Measurements from ENCODE around the gene ZNF831. TPM values are rescaled to one million over a fixed set of nuclear protein-coding genes. Genes with fewer than 3 reads are reported as not detected.

Gene ZNF831
- polyA plus RNA-seq, 1 of the 3 experiments (the other 2 are of a cell fraction): not detected

GRCh38 chr20:59157531-59157930 lies 6.1 kb upstream of the ZNF831 start:
- Histone ChIP-seq H3K27me3 (ENCODE audit: insufficient read depth) (no peaks in the 10 kb centered on the region; the same call in 1 of the 2 replicates), H2AFZ (ENCODE audit: low read depth) (no peak overlapping the region), H3K9ac (no peak overlapping the region), H3K9me3 (no peaks in the 10 kb centered on the region), H3K4me1 (ENCODE audit: control insufficient read depth in 1 of 2, insufficient read depth in 2 of 2, low read depth in 1 of 2, low read length in 1 of 2) (no peaks in the 10 kb centered on the region; a peak in 1 of 4 replicates), H3F3A (replicated peaks; ENCODE audit: insufficient read depth) (no peaks in the 10 kb centered on the region), H3K4me2 (no peak overlapping the region), H3K9me2 (no peaks in the 10 kb centered on the region), H3K79me2 (ENCODE audit: insufficient read depth) (no peaks in the 10 kb centered on the region), H3K27ac (ENCODE audit: low read depth in 2 of 2, low read length in 1 of 2) (no peak overlapping the region), H3K4me3 (ENCODE audit: low read depth in 2 of 2, low read length in 1 of 2) (no peak overlapping the region), H3K36me3 (replicated peaks in 1 of 2; ENCODE audit: control insufficient read depth in 1 of 2, insufficient read depth in 2 of 2, low read length in 1 of 2) (no peaks in the 10 kb centered on the region), H4K20me1 (ENCODE audit: insufficient read depth) (no peaks in the 10 kb centered on the region)
- no peak for DNase-seq
- no peak for TF ChIP-seq MAX (IDR thresholded peaks at IDR 0.05; ENCODE audit: low read depth)
- TF ChIP-seq MEF2A (IDR thresholded peaks at IDR 0.05; ENCODE audit: borderline replicate concordance, low read depth): no peak
- TF ChIP-seq TAF1 (IDR thresholded peaks at IDR 0.05; ENCODE audit: borderline replicate concordance, low read depth, low read length): no peak
- TF ChIP-seq JUND (IDR thresholded peaks at IDR 0.05): no peak
- no peak for TF ChIP-seq POLR2AphosphoS5 (IDR thresholded peaks at IDR 0.05; ENCODE audit: low read depth, low read length)
- no peak for TF ChIP-seq RAD21 (IDR thresholded peaks at IDR 0.05; ENCODE audit: low read length)
- no peak for TF ChIP-seq GATA2 (CRISPR knock-in tag; IDR thresholded peaks at IDR 0.05)
- TF ChIP-seq TEAD4 (IDR thresholded peaks at IDR 0.05; ENCODE audit: borderline replicate concordance, insufficient read depth): no peak
- no peak for TF ChIP-seq RXRA (IDR thresholded peaks at IDR 0.05; ENCODE audit: borderline replicate concordance, low read depth)
- TF ChIP-seq SMC3 (IDR thresholded peaks at IDR 0.05; ENCODE audit: low read depth, low read length): no peak
- no peak for TF ChIP-seq REST (IDR thresholded peaks at IDR 0.05; ENCODE audit: low read depth, low read length)
- no peak for TF ChIP-seq PBX3 (IDR thresholded peaks at IDR 0.05)
- TF ChIP-seq CTCF (IDR thresholded peaks at IDR 0.05): no peak
- no peak for TF ChIP-seq RCOR1 (IDR thresholded peaks at IDR 0.05; ENCODE audit: low read length)
- TF ChIP-seq ZBTB33 (IDR thresholded peaks at IDR 0.05; ENCODE audit: borderline replicate concordance, low read depth): no peak
- POLR2A ChIA-PET: no interaction called here
- CTCF ChIA-PET: interaction anchor here (0.9 kb wide), 1 partner anchor 12 kb away, joined by 3 read pairs; no protein-coding TSS in a partner anchor
